GM23338 (cell line): Measurements from ENCODE around the gene TIE1. TPM values are rescaled to one million over a fixed set of nuclear protein-coding genes. Genes with fewer than 3 reads are reported as not detected.

Experiments
- ATAC-seq: fragments of 200-7000 bp; cut with Tn5 transposase; 3 replicates; pipeline ENCODE4 v1.9.1; 2020
- DNase-seq: peaks from one replicate; pipeline ENCODE4 v3.0.0-alpha.2; 2015; ENCODE audit warnings: low spot score
- H2AFZ ChIP-seq: fragments of 200-600 bp; sonication (generic); 2 replicates; pipeline ENCODE4 v1.8.0; 2016; ENCODE audit warnings: antibody characterized with exemption, mild to moderate bottlenecking, moderate library complexity
- H3F3A ChIP-seq: fragments of 200-600 bp; sonication (generic); replicated peaks from 2 replicates; pipeline ENCODE4 v1.8.0; 2017; ENCODE audit warnings: antibody characterized with exemption, mixed run types, low read depth
- H3K27ac ChIP-seq: fragments of 200-600 bp; sonication (generic); 2 replicates; pipeline ENCODE4 v1.6.1; 2016; ENCODE audit warnings: low read depth
- H3K27me3 ChIP-seq: fragments of 200-600 bp; sonication (generic); 2 replicates; pipeline ENCODE4 v1.8.0; 2016; ENCODE audit warnings: mild to moderate bottlenecking, mixed run types, moderate library complexity; ENCODE audit not compliant: insufficient read depth
- H3K36me3 ChIP-seq: fragments of 200-600 bp; sonication (generic); 2 replicates; pipeline ENCODE4 v1.8.0; 2016; ENCODE audit warnings: mild to moderate bottlenecking; ENCODE audit not compliant: insufficient read depth
- H3K4me1 ChIP-seq: fragments of 200-600 bp; sonication (generic); 2 replicates; pipeline ENCODE4 v1.8.0; 2016; ENCODE audit warnings: mild to moderate bottlenecking, moderate library complexity; ENCODE audit not compliant: insufficient read depth
- H3K4me2 ChIP-seq: fragments of 200-600 bp; sonication (generic); 2 replicates; pipeline ENCODE4 v1.7.1; 2017; ENCODE audit warnings: mixed run types
- H3K4me3 ChIP-seq: fragments of 200-600 bp; sonication (generic); 2 replicates; pipeline ENCODE4 v1.6.1; 2016; ENCODE audit warnings: mixed run types
- H3K79me2 ChIP-seq: fragments of 200-600 bp; sonication (generic); replicated peaks from 2 replicates; pipeline ENCODE4 v1.8.0; 2017; ENCODE audit warnings: mild to moderate bottlenecking; ENCODE audit not compliant: insufficient read depth
- H3K9me2 ChIP-seq: fragments of 200-600 bp; sonication (generic); 2 replicates; pipeline ENCODE4 v1.8.0; 2017; ENCODE audit not compliant: insufficient read depth
- H4K20me1 ChIP-seq: fragments of 200-600 bp; sonication (generic); replicated peaks from 2 replicates; pipeline ENCODE4 v1.8.0; 2017; ENCODE audit warnings: mild to moderate bottlenecking; ENCODE audit not compliant: insufficient read depth
- H3K27ac Mint-ChIP-seq: 2 replicates; pipeline ENCODE4 v1.8.0; 2020; ENCODE audit warnings: inconsistent platforms, mild to moderate bottlenecking, moderate library complexity, mixed read lengths
- H3K27me3 Mint-ChIP-seq: 3 replicates; pipeline ENCODE4 v1.8.0; 2022; ENCODE audit warnings: low read depth, mild to moderate bottlenecking, moderate library complexity, mixed read lengths, inconsistent platforms; ENCODE audit not compliant: insufficient read depth, poor library complexity
- H3K36me3 Mint-ChIP-seq: 3 replicates; pipeline ENCODE4 v1.8.0; 2021; ENCODE audit warnings: low read depth, mild to moderate bottlenecking, inconsistent platforms, moderate library complexity, mixed read lengths
- H3K4me1 Mint-ChIP-seq: 3 replicates; pipeline ENCODE4 v1.8.0; 2020; ENCODE audit warnings: mild to moderate bottlenecking, inconsistent platforms, mixed read lengths
- H3K4me3 Mint-ChIP-seq: 3 replicates; pipeline ENCODE4 v1.8.0; 2021; ENCODE audit warnings: moderate library complexity, mild to moderate bottlenecking, inconsistent platforms, mixed read lengths
- H3K9me3 Mint-ChIP-seq: 3 replicates; pipeline ENCODE4 v1.8.0; 2020; ENCODE audit warnings: moderate library complexity, mild to moderate bottlenecking, inconsistent platforms, mixed read lengths
- CREB1 ChIP-seq: fragments of 250-450 bp; sonication (Bioruptor Pico); IDR thresholded peaks from 2 replicates; pipeline ENCODE4 v1.5.0; 2020; ENCODE audit warnings: low read depth, mild to moderate bottlenecking, moderate library complexity
- ETS1 ChIP-seq: IDR thresholded peaks from 2 replicates; pipeline ENCODE4 v1.6.1; 2016; ENCODE audit warnings: antibody characterized with exemption
- EZH2 ChIP-seq: fragments of 200-600 bp; sonication (generic); IDR thresholded peaks from one replicate; pipeline ENCODE4 v1.8.0; 2017; ENCODE audit warnings: antibody characterized with exemption, mild to moderate bottlenecking, low read depth; ENCODE audit not compliant: unreplicated experiment
- EZH2phosphoT487 ChIP-seq: fragments of 200-600 bp; sonication (generic); IDR thresholded peaks from one replicate; pipeline ENCODE4 v1.8.1; 2018; ENCODE audit warnings: antibody characterized with exemption; ENCODE audit not compliant: unreplicated experiment
- JUNB ChIP-seq: IDR thresholded peaks from one replicate; pipeline ENCODE4 v1.6.1; 2016; ENCODE audit warnings: antibody characterized with exemption; ENCODE audit not compliant: unreplicated experiment
- NANOG ChIP-seq: IDR thresholded peaks from 2 replicates; pipeline ENCODE4 v1.6.1; 2016; ENCODE audit warnings: antibody characterized with exemption, borderline replicate concordance
- POLR2AphosphoS5 ChIP-seq: IDR thresholded peaks from 2 replicates; pipeline ENCODE4 v1.6.1; 2016; ENCODE audit warnings: antibody characterized with exemption, low read depth
- REST ChIP-seq: IDR thresholded peaks from one replicate; pipeline ENCODE4 v1.6.1; 2018; ENCODE audit warnings: antibody characterized with exemption; ENCODE audit not compliant: unreplicated experiment
- STAT1 ChIP-seq: IDR thresholded peaks from one replicate; pipeline ENCODE4 v1.6.1; 2016; ENCODE audit warnings: antibody characterized with exemption; ENCODE audit not compliant: unreplicated experiment
- ZNF114 ChIP-seq: fragments of 250-450 bp; sonication (Bioruptor Pico); IDR thresholded peaks from 2 replicates; pipeline ENCODE4 v1.5.0; 2020; ENCODE audit warnings: mild to moderate bottlenecking, moderate library complexity
- ZNF331 ChIP-seq: fragments of 250-450 bp; sonication (Bioruptor Pico); IDR thresholded peaks from 2 replicates; pipeline ENCODE4 v1.5.0; 2020; ENCODE audit warnings: low read depth, mild to moderate bottlenecking, moderate library complexity
- polyA plus RNA-seq: library from polyadenylated mRNA; unstranded; fragments of >200 nt; fragmentation: Nextera tagmentation; extraction: Ambion mirVana; gene quantifications from 2 replicates; pipeline ENCODE4 v1.2.1, GENCODE V29; 2016
- total RNA-seq: library from RNA; depleted of rRNA; stranded (reverse); fragments of >200 nt; shearing (Covaris generic); gene quantifications from 2 replicates; pipeline ENCODE4 v1.2.3, GENCODE V29; 2014
- TF ChIP-seq, protein P1 (sequence below): fragments of 250-450 bp; sonication (Bioruptor Pico); IDR thresholded peaks from 2 replicates; pipeline ENCODE4 v1.5.0; 2020; ENCODE audit warnings: mild to moderate bottlenecking, moderate library complexity
- TF ChIP-seq, protein P2 (sequence below), 2 experiments: fragments of 200-600 bp in 1 of 2; sonication (generic) in 1 of 2; conservative IDR thresholded peaks; 2 replicates each; pipeline versions ENCODE4 v1.5.1 to v1.6.1; 2016 to 2017; ENCODE audit warnings: antibody characterized with exemption in 2 of 2, low read depth in 2 of 2, mild to moderate bottlenecking in 2 of 2, moderate library complexity in 1 of 2

The TIE1 gene
- total and polyA plus RNA-seq, 2 experiments from 2014 or later = 0.37 to 2.3 TPM

DNA sequence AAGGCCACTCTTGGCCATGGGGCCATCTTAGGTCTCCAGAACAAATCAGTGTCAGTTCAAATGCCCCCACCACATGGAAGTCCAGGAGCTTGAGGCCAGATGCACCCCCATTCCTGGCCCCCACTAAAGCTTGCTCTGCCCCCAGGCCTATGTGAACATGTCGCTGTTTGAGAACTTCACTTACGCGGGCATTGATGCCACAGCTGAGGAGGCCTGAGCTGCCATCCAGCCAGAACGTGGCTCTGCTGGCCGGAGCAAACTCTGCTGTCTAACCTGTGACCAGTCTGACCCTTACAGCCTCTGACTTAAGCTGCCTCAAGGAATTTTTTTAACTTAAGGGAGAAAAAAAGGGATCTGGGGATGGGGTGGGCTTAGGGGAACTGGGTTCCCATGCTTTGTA lies 21.7 kb downstream of the TIE1 start:
- Histone ChIP-seq H4K20me1 (no peaks in the 10 kb centered on the region), H3K9me2 (no peaks in the 10 kb centered on the region), H3K4me3 (no peak overlapping the region), H3K36me3 (0 out of 2 replicates have a peak, but pooled peaks cover 3% of the 10 kb centered on the region), H3K79me2 (no peaks in the 10 kb centered on the region), H3K4me1 (no peaks in the 10 kb centered on the region), H3K27me3 (no peaks in the 10 kb centered on the region), H2AFZ (no peak overlapping the region), H3F3A (no peaks in the 10 kb centered on the region), H3K4me2 (no peak overlapping the region), H3K27ac (no peak overlapping the region)
- H3K27ac Mint-ChIP-seq = no peak overlapping the region
- peaks cover 11% of the 10 kb centered on the region; the same call in 2 of the 3 replicates for H3K4me1 Mint-ChIP-seq
- H3K9me3 Mint-ChIP-seq = peaks cover 15% of the 10 kb centered on the region
- no peak overlapping the region for H3K4me3 Mint-ChIP-seq
- ATAC-seq (no peak), DNase-seq (no peak)
- no peaks in the 10 kb centered on the region for H3K36me3 Mint-ChIP-seq
- TF ChIP-seq CREB1 (CRISPR knock-in tag) (no peak), EZH2 (no peak), REST (no peak), JUNB (no peak), ETS1 (no peak), NANOG (no peak), ZNF114 (CRISPR knock-in tag) (no peak), POLR2AphosphoS5 (no peak), ZNF331 (no peak), EZH2phosphoT487 (no peak), STAT1 (no peak)
- TF ChIP-seq, protein P1, sequence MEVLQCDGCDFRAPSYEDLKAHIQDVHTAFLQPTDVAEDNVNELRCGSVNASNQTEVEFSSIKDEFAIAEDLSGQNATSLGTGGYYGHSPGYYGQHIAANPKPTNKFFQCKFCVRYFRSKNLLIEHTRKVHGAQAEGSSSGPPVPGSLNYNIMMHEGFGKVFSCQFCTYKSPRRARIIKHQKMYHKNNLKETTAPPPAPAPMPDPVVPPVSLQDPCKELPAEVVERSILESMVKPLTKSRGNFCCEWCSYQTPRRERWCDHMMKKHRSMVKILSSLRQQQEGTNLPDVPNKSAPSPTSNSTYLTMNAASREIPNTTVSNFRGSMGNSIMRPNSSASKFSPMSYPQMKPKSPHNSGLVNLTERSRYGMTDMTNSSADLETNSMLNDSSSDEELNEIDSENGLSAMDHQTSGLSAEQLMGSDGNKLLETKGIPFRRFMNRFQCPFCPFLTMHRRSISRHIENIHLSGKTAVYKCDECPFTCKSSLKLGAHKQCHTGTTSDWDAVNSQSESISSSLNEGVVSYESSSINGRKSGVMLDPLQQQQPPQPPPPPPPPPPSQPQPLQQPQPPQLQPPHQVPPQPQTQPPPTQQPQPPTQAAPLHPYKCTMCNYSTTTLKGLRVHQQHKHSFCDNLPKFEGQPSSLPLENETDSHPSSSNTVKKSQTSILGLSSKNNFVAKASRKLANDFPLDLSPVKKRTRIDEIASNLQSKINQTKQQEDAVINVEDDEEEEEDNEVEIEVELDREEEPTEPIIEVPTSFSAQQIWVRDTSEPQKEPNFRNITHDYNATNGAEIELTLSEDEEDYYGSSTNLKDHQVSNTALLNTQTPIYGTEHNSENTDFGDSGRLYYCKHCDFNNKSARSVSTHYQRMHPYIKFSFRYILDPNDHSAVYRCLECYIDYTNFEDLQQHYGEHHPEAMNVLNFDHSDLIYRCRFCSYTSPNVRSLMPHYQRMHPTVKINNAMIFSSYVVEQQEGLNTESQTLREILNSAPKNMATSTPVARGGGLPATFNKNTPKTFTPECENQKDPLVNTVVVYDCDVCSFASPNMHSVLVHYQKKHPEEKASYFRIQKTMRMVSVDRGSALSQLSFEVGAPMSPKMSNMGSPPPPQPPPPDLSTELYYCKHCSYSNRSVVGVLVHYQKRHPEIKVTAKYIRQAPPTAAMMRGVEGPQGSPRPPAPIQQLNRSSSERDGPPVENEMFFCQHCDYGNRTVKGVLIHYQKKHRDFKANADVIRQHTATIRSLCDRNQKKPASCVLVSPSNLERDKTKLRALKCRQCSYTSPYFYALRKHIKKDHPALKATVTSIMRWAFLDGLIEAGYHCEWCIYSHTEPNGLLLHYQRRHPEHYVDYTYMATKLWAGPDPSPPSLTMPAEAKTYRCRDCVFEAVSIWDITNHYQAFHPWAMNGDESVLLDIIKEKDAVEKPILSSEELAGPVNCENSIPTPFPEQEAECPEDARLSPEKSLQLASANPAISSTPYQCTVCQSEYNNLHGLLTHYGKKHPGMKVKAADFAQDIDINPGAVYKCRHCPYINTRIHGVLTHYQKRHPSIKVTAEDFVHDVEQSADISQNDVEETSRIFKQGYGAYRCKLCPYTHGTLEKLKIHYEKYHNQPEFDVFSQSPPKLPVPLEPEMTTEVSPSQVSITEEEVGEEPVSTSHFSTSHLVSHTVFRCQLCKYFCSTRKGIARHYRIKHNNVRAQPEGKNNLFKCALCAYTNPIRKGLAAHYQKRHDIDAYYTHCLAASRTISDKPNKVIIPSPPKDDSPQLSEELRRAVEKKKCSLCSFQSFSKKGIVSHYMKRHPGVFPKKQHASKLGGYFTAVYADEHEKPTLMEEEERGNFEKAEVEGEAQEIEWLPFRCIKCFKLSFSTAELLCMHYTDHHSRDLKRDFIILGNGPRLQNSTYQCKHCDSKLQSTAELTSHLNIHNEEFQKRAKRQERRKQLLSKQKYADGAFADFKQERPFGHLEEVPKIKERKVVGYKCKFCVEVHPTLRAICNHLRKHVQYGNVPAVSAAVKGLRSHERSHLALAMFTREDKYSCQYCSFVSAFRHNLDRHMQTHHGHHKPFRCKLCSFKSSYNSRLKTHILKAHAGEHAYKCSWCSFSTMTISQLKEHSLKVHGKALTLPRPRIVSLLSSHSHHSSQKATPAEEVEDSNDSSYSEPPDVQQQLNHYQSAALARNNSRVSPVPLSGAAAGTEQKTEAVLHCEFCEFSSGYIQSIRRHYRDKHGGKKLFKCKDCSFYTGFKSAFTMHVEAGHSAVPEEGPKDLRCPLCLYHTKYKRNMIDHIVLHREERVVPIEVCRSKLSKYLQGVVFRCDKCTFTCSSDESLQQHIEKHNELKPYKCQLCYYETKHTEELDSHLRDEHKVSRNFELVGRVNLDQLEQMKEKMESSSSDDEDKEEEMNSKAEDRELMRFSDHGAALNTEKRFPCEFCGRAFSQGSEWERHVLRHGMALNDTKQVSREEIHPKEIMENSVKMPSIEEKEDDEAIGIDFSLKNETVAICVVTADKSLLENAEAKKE (CRISPR knock-in tag) = no peak
- TF ChIP-seq, protein P2, sequence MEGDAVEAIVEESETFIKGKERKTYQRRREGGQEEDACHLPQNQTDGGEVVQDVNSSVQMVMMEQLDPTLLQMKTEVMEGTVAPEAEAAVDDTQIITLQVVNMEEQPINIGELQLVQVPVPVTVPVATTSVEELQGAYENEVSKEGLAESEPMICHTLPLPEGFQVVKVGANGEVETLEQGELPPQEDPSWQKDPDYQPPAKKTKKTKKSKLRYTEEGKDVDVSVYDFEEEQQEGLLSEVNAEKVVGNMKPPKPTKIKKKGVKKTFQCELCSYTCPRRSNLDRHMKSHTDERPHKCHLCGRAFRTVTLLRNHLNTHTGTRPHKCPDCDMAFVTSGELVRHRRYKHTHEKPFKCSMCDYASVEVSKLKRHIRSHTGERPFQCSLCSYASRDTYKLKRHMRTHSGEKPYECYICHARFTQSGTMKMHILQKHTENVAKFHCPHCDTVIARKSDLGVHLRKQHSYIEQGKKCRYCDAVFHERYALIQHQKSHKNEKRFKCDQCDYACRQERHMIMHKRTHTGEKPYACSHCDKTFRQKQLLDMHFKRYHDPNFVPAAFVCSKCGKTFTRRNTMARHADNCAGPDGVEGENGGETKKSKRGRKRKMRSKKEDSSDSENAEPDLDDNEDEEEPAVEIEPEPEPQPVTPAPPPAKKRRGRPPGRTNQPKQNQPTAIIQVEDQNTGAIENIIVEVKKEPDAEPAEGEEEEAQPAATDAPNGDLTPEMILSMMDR (conservative IDR thresholded peaks at IDR 0.05; ENCODE audit: low read depth in 2 of 2) = no peak
- H3K27me3 Mint-ChIP-seq = peaks cover 17% of the 10 kb centered on the region
